Chondrocyte (in vitro differentiated cells): ENCODE results near the gene PA2G4. TPM values are rescaled to one million over a fixed set of nuclear protein-coding genes. Genes with fewer than 3 reads are reported as not detected.
A peak's percentile ranks its signal among the peaks of the same experiment; 100 is the strongest.

ENCODE experiments used
- DNase-seq: peaks from one replicate; pipeline ENCODE4 v3.0.0; 2021; ENCODE audit warnings: mixed read lengths, low spot score
- H3K27ac Mint-ChIP-seq: one replicate; pipeline ENCODE4 v1.8.0; 2021; ENCODE audit warnings: mild to moderate bottlenecking, moderate library complexity, mixed read lengths; ENCODE audit not compliant: unreplicated experiment
- H3K27me3 Mint-ChIP-seq: 2 replicates; pipeline ENCODE4 v1.8.0; 2021; ENCODE audit warnings: low read depth, mixed read lengths
- H3K36me3 Mint-ChIP-seq: 2 replicates; pipeline ENCODE4 v1.8.0; 2021; ENCODE audit warnings: low read depth, mixed read lengths
- H3K4me1 Mint-ChIP-seq: 2 replicates; pipeline ENCODE4 v1.8.0; 2021; ENCODE audit warnings: low read depth, mild to moderate bottlenecking, mixed read lengths
- H3K4me3 Mint-ChIP-seq: one replicate; pipeline ENCODE4 v1.8.0; 2021; ENCODE audit warnings: mild to moderate bottlenecking, moderate library complexity, mixed read lengths; ENCODE audit not compliant: unreplicated experiment
- H3K9me3 Mint-ChIP-seq: 2 replicates; pipeline ENCODE4 v1.8.0; 2021; ENCODE audit warnings: low read depth, mixed read lengths
- total RNA-seq: library from RNA; stranded (reverse); gene quantifications from 3 replicates; pipeline ENCODE4 v1.2.1, GENCODE V29; 2021
- TF ChIP-seq, protein P1 (sequence below): fragments of 200-600 bp; sonication (generic); IDR thresholded peaks from 2 replicates; pipeline ENCODE4 v1.5.0; 2021; ENCODE audit warnings: antibody characterized with exemption, mild to moderate bottlenecking, moderate library complexity

PA2G4 gene
- total RNA-seq, 1 donor from 2014 or later = 65.1 TPM

DNA sequence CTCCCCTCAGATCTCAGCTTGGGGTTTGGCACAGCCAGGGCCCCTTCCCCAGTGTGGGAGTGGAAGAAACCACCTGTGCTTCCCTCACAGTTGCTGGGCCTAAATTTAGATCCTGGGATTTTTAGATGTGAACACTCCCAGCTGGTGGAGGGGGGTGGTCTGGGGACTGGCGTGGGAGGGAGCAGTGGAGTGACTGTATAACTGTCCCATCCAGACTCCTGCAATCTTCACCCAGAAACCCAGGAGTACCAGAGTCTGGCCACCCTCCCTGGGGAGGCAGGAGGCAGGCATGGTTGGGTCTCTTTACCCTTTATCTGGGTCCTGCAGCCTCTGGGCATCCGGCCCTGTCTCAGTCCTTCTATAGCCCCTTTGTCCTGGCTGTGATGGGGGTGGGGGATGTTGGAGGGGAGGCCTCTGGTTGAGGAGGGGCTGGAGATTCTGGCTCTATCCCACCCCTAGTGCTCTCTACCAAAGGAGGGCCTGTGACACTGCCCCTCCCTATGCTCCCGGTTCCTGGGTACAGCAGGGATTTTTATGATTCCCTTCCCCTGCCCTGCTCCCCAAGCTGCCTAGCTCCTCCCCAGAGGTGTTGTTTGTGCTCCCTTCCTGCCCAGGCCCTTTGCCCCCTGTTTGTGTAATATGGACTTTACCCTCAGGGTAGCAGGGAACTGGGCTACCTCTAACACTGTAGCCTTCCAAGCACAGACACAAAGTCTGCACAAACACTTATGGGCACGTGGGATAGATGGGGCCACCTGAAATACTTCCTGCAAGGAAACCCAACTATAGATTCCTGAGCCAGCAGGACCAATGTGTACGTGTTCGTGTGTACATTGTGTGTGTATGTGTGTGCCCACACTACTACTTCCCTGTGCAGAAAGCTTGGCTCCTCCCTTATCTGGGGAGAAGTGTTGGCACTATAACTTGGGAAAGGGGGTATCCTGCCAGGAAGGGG, 22.7 kb upstream of the PA2G4 start:
- TF ChIP-seq, protein P1, sequence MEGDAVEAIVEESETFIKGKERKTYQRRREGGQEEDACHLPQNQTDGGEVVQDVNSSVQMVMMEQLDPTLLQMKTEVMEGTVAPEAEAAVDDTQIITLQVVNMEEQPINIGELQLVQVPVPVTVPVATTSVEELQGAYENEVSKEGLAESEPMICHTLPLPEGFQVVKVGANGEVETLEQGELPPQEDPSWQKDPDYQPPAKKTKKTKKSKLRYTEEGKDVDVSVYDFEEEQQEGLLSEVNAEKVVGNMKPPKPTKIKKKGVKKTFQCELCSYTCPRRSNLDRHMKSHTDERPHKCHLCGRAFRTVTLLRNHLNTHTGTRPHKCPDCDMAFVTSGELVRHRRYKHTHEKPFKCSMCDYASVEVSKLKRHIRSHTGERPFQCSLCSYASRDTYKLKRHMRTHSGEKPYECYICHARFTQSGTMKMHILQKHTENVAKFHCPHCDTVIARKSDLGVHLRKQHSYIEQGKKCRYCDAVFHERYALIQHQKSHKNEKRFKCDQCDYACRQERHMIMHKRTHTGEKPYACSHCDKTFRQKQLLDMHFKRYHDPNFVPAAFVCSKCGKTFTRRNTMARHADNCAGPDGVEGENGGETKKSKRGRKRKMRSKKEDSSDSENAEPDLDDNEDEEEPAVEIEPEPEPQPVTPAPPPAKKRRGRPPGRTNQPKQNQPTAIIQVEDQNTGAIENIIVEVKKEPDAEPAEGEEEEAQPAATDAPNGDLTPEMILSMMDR = no peak
- H3K4me3 Mint-ChIP-seq = no peak overlapping the region
- no peak overlapping the region for H3K27ac Mint-ChIP-seq
- H3K9me3 Mint-ChIP-seq = no peaks in the 10 kb centered on the region
- no peak for DNase-seq
- no peaks in the 10 kb centered on the region for H3K36me3 Mint-ChIP-seq
- H3K27me3 Mint-ChIP-seq = peaks cover 3% of the 10 kb centered on the region
- H3K4me1 Mint-ChIP-seq = peaks cover 11% of the 10 kb centered on the region

- Mint-ChIP-seq H3K27ac (no peak overlapping the region), H3K4me1 (peaks cover 11% of the 10 kb centered on the region), H3K36me3 (no peaks in the 10 kb centered on the region), H3K9me3 (no peaks in the 10 kb centered on the region), H3K4me3 (no peak overlapping the region), H3K27me3 (peaks cover 3% of the 10 kb centered on the region)
- no peak for DNase-seq
- TF ChIP-seq, protein P1 = no peak
Observed at GRCh38 chr12:56082382-56082781, 22.0 kb upstream of the PA2G4 start.

DNA sequence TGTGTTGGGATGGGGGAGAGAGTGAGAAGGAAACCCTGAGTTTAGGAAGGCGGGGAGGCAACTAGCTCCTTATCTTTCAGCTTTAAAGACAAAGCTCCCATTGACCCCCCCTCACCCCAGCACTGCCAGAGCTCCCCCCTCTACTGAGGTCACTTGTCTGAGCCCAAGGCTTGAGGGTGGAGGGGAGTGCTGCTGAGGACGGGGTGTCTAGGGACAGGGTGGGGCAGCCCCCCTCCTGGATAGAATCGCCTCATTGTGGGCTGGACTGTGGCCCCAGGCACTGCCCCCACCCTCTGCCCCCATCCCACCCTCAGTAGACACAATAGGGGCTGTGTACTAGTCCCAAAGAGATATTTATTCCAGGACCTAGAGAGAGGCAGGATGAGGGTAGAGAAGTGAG, 21.4 kb upstream of the PA2G4 start:
- Mint-ChIP-seq H3K27me3 (peaks cover 3% of the 10 kb centered on the region), H3K36me3 (no peaks in the 10 kb centered on the region), H3K9me3 (no peaks in the 10 kb centered on the region), H3K4me1 (peaks cover 11% of the 10 kb centered on the region), H3K27ac (no peak overlapping the region), H3K4me3 (no peak overlapping the region)
- no peak for DNase-seq
- TF ChIP-seq, protein P1 = no peak

GRCh38 chr12:56084958-56085543, 19.3 kb upstream of the PA2G4 start:
- no peak for DNase-seq
- no peak overlapping the region for H3K27ac Mint-ChIP-seq
- H3K27me3 Mint-ChIP-seq = peaks cover 3% of the 10 kb centered on the region
- H3K4me3 Mint-ChIP-seq = no peak overlapping the region
- no peaks in the 10 kb centered on the region for H3K4me1 Mint-ChIP-seq
- H3K9me3 Mint-ChIP-seq = no peaks in the 10 kb centered on the region
- no peaks in the 10 kb centered on the region for H3K36me3 Mint-ChIP-seq
- TF ChIP-seq, protein P1 = peak; percentile 39

DNA sequence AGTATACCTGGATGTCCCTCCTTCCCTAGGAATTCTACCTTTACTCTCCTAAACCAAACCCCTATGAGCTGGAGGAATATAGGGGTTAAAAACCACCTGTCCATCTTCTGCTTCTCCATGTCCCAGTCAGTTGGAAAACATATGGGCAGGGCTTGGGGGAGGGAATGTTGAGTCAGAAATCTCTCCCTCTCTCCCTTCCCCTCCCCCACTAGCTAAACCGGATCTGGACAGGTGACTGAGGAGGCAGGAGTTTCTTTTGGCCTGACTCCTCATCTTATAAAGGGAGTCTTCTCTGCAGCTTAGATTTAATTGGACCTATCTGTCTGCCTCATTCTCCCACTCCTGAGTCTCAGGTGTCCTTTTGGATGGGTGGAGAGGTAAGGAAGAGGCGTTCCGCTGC, 18.3 kb upstream of the PA2G4 start:
- TF ChIP-seq, protein P1 = no peak
- no peaks in the 10 kb centered on the region for H3K9me3 Mint-ChIP-seq
- no peak overlapping the region for H3K27ac Mint-ChIP-seq
- H3K27me3 Mint-ChIP-seq = peaks cover 1% of the 10 kb centered on the region
- no peak overlapping the region for H3K4me3 Mint-ChIP-seq
- DNase-seq = no peak
- H3K4me1 Mint-ChIP-seq = no peaks in the 10 kb centered on the region
- no peaks in the 10 kb centered on the region for H3K36me3 Mint-ChIP-seq
